MM.1S (cell line): ENCODE measurements around the gene CNTD1.

Experiments used
- DNase-seq: peaks from one replicate; pipeline ENCODE4 v3.0.0-alpha.2; 2015
- H2AFZ ChIP-seq: fragments of 300-600 bp; sonication (generic); 2 replicates; pipeline ENCODE4 v1.6.0; 2016; ENCODE audit warnings: antibody characterized with exemption, low read length
- H3F3A ChIP-seq: fragments of 300-600 bp; sonication (generic); 2 replicates; pipeline ENCODE4 v1.6.1; 2016; ENCODE audit warnings: mild to moderate bottlenecking, antibody characterized with exemption, low read length, moderate library complexity, mixed read lengths; ENCODE audit not compliant: insufficient read depth
- H3K27ac ChIP-seq: fragments of 300-600 bp; sonication (generic); 2 replicates; pipeline ENCODE4 v1.5.1; 2016; ENCODE audit warnings: mild to moderate bottlenecking, low read length
- H3K27me3 ChIP-seq: fragments of 300-600 bp; sonication (generic); replicated peaks from 2 replicates; pipeline ENCODE4 v1.6.0; 2016; ENCODE audit warnings: low read length; ENCODE audit not compliant: insufficient read depth
- H3K36me3 ChIP-seq: fragments of 300-600 bp; sonication (generic); replicated peaks from 2 replicates; pipeline ENCODE4 v1.6.1; 2016; ENCODE audit warnings: mild to moderate bottlenecking, low read length, mixed read lengths; ENCODE audit not compliant: insufficient read depth
- H3K4me1 ChIP-seq: fragments of 300-600 bp; sonication (generic); 2 replicates; pipeline ENCODE4 v1.6.1; 2016; ENCODE audit warnings: low read length, mixed read lengths
- H3K4me2 ChIP-seq: fragments of 300-600 bp; sonication (generic); 2 replicates; pipeline ENCODE4 v1.6.0; 2016; ENCODE audit warnings: low read depth, low read length
- H3K4me3 ChIP-seq: fragments of 300-600 bp; sonication (generic); 2 replicates; pipeline ENCODE4 v1.5.1; 2016; ENCODE audit warnings: low read length, mixed read lengths
- H3K79me2 ChIP-seq: fragments of 300-600 bp; sonication (generic); 2 replicates; pipeline ENCODE4 v1.6.1; 2016; ENCODE audit warnings: mixed run types, low read length, mixed read lengths
- H3K9ac ChIP-seq: fragments of 300-600 bp; sonication (generic); 2 replicates; pipeline ENCODE4 v1.6.1; 2016; ENCODE audit warnings: low read length, mixed read lengths
- H3K9me2 ChIP-seq: fragments of 300-600 bp; sonication (generic); replicated peaks from 2 replicates; pipeline ENCODE4 v1.6.1; 2016; ENCODE audit warnings: mild to moderate bottlenecking, low read length, mixed read lengths; ENCODE audit not compliant: insufficient read depth
- H3K9me3 ChIP-seq: fragments of 300-600 bp; sonication (generic); replicated peaks from 2 replicates; pipeline ENCODE4 v1.6.1; 2016; ENCODE audit warnings: mild to moderate bottlenecking, low read length, mixed read lengths; ENCODE audit not compliant: insufficient read depth
- H4K20me1 ChIP-seq: fragments of 300-600 bp; sonication (generic); 2 replicates; pipeline ENCODE4 v1.6.1; 2016; ENCODE audit warnings: mild to moderate bottlenecking, low read length, moderate library complexity, mixed read lengths; ENCODE audit not compliant: insufficient read depth
- CTCF ChIP-seq: fragments of 300-600 bp; sonication (generic); IDR thresholded peaks from 2 replicates; pipeline ENCODE4 v1.5.1; 2016; ENCODE audit warnings: antibody characterized with exemption, low read length, mixed read lengths
- EZH2 ChIP-seq: fragments of 300-600 bp; sonication (generic); optimal IDR thresholded peaks from 2 replicates; pipeline ENCODE3; 2017; ENCODE audit warnings: low read depth, mild to moderate bottlenecking, antibody characterized with exemption, low read length, mixed read lengths
- EZH2phosphoT487 ChIP-seq: fragments of 300-600 bp; sonication (generic); IDR thresholded peaks from 2 replicates; pipeline ENCODE4 v1.6.1; 2018; ENCODE audit warnings: antibody characterized with exemption, low read length

The CNTD1 gene

DNA sequence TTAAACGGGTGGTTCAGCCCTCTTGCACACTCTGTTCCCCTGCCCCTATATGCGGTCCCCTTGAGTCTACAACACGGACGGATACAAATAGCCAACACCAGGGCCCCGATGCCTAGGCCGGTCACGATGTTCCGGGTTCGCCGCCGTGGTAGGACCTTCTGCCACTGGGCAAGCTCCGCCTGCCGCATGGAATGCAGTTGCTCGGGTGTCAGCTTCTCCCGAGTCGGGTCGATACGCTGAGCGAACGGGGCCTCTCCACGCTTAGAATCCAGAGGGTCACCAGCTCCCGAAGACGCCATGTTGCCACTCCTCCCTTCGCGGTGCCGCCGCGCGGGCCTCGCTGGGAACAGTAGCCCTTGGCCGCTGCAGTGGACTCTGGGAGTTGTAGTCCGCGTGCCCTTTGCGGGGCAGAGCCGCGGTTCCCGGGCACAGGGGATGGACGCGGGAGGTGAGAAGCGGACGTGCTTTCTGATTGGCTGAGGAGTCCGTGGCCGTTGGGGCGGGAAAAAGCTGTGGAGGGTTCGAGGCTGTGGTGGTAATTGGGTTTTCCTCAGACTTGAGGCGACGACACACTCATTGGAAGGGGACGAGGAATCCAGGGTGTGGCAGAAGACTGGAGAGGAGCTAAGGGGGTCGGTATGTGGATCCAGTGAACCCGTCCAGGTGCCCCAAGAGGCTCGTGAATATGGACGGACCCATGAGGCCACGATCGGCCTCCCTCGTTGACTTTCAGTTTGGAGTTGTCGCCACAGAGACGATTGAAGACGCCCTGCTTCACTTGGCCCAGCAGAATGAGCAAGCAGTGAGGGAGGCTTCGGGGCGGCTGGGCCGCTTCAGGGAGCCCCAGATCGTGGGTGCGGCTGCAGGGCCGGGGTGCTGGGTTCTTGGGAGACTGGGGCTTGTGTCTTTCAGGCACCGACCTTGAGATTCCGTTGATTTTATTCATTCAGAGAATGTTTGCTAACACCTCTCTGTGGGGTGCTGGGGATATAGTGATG lies at the start of gene CNTD1, which contains the start of gene COA3:
Gene CNTD1 (plus strand): TSS at position 479 of the 998 bp plus-strand sequence. CDS start 207 bp downstream, at position 686.
Gene COA3 (minus strand): TSS at position 322 of the 998 bp plus-strand sequence. CDS start 23 bp downstream, at position 299.
- H3K9ac ChIP-seq, result peak within 1 kb of the TSS; percentile 69
- H4K20me1 ChIP-seq, result no peaks in the 10 kb centered on the region
- peaks cover 17% of the 10 kb centered on the region for H3K79me2 ChIP-seq
- peak within 1 kb of the TSS; percentile 89 for H2AFZ ChIP-seq
- peak within 1 kb of the TSS; percentile 79 for H3K4me2 ChIP-seq
- peaks cover 8% of the 10 kb centered on the region; the same call in 1 of the 2 replicates for H3K4me1 ChIP-seq
- no peaks in the 10 kb centered on the region for H3K9me3 ChIP-seq
- no peaks in the 10 kb centered on the region for H3K27me3 ChIP-seq
- peak; percentile 85 for DNase-seq
- no peaks in the 10 kb centered on the region for H3F3A ChIP-seq
- no peak within 1 kb of the TSS for H3K27ac ChIP-seq
- no peaks in the 10 kb centered on the region for H3K36me3 ChIP-seq
- H3K4me3 ChIP-seq, result peak within 1 kb of the TSS; percentile 79
- no peak for TF ChIP-seq CTCF
- TF ChIP-seq EZH2phosphoT487, result no peak
- TF ChIP-seq EZH2, result no peak
- no peaks in the 10 kb centered on the region for H3K9me2 ChIP-seq

- Histone ChIP-seq H3K27ac (no peak overlapping the region), H3K27me3 (no peaks in the 10 kb centered on the region), H3K9ac (no peak overlapping the region), H3K9me3 (no peaks in the 10 kb centered on the region), H3K4me3 (no peak overlapping the region), H2AFZ (no peak overlapping the region), H3K36me3 (no peaks in the 10 kb centered on the region), H3K4me2 (no peak overlapping the region), H3F3A (0 out of 2 replicates have a peak, but pooled peaks cover 3% of the 10 kb centered on the region), H4K20me1 (no peaks in the 10 kb centered on the region), H3K79me2 (peaks cover 3% of the 10 kb centered on the region), H3K9me2 (no peaks in the 10 kb centered on the region), H3K4me1 (peaks cover 3% of the 10 kb centered on the region; the same call in 1 of the 2 replicates)
- no peak for TF ChIP-seq CTCF
- no peak for TF ChIP-seq EZH2phosphoT487
- TF ChIP-seq EZH2, result no peak
- no peak for DNase-seq
Measured at GRCh38 chr17:42748908-42749798, 49.5 kb upstream of the CNTD1 start.

DNA sequence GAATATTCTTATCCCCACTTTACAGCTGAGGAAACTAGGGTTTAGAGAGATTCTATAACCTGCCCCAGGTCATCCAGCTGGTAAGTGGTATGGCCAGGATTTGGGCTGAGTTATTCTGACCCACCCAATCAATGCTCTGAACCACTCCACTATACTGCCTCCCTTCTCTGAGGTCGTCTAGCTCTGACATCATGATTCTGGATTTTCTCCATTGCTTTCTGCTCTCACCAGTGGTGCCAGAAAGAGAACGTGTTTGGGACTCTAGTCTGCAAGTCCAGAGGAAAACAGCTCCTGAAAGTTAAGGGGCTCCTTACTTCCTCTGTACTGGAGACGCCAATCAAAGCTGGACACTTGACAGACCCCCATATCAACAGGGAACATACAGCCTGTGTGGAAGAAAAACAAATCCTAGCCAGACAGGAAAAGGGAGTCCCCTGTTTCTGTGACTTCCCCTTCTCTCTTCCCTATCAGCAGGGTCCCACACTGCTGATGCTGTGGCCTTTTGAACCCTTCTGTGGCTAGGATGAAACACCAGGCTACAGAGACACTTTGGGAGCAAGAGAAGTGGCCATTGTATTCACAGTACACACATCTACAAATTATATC lies 47.8 kb upstream of the CNTD1 start:
- Histone ChIP-seq H3K4me2 (no peak overlapping the region), H3F3A (no peaks in the 10 kb centered on the region), H3K9me3 (no peaks in the 10 kb centered on the region), H3K4me1 (no peaks in the 10 kb centered on the region), H3K9me2 (no peaks in the 10 kb centered on the region), H3K27ac (no peak overlapping the region), H3K79me2 (no peaks in the 10 kb centered on the region), H3K36me3 (no peaks in the 10 kb centered on the region), H4K20me1 (no peaks in the 10 kb centered on the region), H3K4me3 (no peak overlapping the region), H2AFZ (no peak overlapping the region), H3K9ac (no peak overlapping the region), H3K27me3 (no peaks in the 10 kb centered on the region)
- DNase-seq, result no peak
- TF ChIP-seq CTCF (no peak), EZH2phosphoT487 (no peak), EZH2 (no peak)
